OCI-M1 (cell line): ENCODE data around the gene TWIST2.

Experiments used
- DNase-seq: peaks from one replicate; lab custom pipeline; 2025; lab: John Stamatoyannopoulos, UW

Gene TWIST2

DNA sequence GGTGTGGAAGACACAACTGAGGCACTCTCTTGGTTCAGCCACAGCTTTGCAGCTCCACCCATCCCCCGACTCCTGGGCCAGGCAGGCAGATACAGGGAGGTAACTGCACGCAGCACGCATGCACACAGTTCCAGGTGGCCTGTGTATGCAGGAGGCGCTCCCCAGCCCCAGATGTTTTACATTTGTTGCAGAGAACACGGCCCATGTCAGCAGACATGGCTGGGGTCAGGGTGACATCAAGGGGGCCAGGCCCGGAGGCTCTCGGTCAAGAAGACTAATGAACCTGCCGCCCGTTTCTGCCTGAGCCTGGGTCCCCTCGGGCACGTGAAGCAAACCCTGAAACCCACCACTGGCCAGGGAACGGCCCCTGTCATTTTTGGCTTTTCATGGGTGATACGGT, 57.3 kb downstream of the TWIST2 start:
- DNase-seq = no peak

DNA sequence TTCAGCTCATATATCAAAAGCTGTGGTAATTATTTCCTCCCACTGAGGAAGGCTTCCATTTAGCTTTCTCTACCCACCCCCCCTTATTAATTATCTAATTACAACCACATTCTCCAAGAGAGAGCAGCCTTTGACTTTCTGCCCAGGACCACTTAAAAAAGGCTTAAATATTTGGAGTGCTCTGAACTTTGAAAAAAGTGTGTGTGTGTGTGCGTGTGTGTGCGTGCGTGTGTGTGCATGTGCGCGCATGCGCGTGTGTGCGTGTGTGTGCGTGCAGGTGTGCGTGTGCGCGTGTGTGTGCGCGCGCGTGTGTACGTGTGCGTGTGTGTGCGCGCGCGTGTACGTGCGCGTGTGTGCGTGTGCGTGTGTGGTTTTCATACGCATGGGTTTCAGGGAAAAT, 57.8 kb downstream of the TWIST2 start:
- no peak for DNase-seq

DNA sequence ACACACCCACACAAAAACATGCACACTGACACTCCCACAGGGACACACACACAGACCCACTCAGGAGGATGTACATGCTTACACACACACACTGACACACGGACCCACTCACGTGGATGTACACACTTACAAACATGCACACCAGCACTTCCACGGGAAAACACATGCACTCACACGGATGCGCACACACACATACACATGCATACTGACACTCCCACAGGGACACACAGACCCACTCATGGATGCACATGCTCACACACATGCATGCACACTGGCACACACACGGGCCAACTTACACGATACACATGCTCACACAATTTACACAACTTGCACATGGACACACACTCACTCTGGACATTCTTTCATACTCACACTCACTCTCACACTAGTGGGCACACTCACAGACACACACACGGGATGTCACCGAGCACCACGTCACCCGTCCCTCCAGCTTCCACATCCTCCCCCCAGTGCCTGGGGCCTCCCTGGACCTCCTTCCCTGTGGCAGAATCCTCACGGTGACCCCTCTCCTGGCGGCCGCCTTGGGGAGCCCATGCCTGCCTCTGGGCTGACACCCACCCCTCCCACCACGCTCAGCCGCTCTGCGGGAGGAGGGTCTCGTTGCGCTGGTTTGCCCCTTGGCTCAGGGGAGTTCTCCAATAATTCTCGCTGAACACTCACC, 58.5 kb downstream of the TWIST2 start:
- DNase-seq = no peak

DNA sequence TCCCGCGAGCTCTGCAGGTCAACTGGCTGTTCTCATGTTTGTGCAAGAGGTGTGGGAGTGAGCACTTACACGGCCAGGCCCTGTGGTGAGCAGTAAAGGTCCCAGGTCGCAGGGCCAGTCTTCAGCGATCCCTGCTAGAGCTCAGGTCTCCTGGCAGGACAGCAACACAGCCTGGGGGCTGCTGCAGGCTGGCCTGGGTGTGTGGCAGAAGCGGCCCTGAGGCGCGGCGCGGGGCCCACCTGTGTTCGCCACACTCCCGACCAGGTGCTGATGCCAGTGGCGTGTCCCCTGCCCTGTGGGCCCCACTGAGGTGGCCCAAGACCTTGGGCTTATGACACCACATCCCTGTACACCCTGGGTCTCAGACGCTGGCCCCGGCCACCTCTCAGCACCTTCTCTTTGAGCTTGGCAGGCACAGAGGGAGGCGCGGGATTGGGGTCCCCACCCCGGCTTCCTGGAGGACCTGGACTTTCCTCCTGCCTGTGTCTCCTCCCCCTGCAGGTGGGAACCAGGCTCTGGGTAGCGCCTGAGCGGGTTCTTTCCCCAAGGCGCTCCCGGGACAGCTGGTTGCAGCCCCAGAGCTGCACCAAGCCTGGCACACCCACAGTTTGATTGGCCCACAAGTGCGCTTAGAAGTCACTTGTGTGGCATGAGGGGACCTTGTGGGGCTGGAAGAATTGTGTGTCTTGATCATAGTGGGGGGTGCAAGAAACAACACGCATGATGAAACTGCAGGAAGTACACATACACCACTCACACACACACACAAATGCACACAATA, 59.2 kb downstream of the TWIST2 start:
- DNase-seq = no peak

DNA sequence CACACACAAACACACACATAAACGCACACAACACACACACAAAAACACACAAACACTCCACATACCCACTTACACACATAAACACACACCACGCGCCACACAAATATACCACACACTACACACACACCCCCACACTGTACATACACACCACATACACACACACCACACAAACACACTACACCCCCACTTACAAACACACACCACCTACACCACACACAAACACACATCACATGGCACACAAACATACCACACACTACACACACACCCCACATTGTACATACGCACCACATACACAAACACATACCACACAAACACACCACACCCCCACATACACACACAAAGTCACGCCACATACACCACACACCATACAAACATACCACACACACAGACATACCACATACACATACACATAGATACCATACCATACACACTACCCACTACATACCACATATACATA, 59.9 kb downstream of the TWIST2 start:
- no peak for DNase-seq

DNA sequence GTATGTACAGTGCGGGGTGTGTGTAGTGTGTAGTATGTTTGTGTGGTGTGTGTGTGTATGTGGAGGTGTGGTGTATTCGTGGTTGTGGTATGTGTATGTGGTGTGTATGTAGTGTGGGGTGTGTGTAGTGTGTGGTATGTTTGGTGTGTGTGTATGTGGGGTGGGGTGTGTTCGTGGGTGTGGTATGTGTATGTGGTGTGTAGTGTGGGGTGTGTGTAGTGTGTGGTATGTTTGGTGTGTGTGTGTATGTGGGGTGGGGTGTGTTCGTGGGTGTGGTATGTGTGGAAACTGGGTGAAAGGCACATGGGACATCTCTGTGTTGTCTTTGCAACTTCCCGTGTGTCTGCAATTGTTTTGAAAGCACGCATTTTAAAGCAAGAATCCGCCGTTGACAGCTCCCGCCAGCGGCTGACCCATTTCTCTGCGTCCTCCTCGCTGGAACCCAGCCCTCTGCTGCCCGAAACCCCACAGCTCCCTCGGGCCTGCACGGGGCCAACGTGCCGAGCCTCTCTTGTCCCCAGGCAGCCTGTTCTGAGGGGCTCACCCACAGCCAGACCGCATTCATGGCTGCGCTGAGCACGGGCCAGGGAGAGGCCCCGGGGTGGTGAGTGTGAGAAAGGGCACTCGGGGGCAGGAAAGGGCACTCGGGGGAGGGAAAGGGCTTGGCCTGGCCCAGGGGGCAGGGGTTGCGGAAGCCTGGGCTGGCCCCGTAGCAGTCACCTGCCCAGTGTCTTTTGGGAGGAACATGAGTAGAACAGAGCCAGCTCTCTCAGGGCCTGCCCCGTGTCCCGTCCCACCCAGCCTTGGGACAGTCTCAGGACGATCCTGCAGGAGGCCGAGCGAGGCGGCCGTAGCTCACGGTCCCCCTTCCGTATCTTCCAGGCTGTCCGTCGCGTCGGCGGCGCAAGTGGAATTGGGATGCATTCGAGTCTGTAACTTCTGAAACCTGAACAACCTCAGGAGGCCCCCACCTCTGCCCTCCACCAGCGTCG, 61.4 kb downstream of the TWIST2 start:
- no peak for DNase-seq

DNA sequence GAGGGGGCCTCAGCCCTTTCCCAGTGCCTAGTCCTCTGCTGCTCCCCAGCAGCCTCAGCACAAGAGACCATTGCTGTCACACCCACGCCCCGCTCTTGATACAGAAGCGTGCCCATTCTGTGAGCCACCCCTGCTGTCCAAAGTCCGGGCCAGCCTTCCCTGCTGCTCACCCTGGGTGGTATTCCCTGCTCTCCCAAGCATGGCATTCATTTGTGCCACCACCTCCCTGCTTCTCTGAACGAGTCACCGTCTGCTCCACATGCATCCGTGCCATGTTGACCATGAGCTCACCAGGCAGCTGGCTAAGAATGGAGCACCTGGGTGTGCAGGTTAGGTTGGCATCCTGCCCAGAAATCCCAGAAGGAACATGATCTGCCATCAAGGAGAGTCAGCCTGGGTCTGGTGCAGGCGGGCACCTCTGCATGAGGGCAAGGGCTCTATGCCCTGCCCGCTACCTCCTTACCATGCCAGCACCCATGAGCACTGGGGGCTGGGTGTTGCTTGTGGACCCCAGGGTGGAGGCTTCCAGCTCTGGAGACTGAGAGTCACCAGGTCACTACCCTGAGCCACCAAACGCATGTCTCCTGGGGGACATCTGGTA, 63.0 kb downstream of the TWIST2 start:
- no peak for DNase-seq

DNA sequence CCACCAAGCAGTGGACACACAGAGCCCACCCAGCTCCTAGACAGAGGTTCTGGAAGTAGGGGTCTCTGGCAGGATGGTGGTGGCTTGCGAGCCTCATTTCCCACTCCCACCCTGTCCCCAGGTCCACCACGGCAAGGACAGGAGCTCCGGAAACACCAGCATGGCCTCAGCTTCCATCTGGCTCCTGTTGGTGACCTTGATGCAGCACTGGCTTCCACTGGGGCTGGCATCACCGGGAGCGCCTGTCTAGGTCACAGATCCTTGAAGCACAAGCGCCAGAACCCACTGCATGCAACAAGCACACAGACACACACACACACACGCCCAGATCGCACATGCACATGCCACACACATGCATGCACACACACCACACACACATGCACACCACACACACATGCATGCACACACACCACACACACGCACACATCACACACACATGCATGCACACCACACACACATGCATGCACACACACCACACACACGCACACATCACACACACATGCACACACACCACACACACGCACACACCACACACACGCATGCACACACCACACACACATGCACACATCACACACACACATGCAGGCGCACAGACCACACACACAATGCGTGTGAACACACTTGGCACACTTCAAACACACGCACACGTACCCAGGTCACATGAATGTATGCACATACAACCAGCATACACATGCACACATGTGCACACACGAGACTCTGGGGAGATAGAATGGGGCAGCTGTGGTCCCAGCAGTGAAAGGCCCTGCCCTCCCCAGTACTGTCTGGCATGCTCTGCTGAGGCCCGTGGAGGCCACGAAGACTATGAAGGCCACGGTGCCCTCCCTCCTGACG, 63.7 kb downstream of the TWIST2 start:
- no peak for DNase-seq

DNA sequence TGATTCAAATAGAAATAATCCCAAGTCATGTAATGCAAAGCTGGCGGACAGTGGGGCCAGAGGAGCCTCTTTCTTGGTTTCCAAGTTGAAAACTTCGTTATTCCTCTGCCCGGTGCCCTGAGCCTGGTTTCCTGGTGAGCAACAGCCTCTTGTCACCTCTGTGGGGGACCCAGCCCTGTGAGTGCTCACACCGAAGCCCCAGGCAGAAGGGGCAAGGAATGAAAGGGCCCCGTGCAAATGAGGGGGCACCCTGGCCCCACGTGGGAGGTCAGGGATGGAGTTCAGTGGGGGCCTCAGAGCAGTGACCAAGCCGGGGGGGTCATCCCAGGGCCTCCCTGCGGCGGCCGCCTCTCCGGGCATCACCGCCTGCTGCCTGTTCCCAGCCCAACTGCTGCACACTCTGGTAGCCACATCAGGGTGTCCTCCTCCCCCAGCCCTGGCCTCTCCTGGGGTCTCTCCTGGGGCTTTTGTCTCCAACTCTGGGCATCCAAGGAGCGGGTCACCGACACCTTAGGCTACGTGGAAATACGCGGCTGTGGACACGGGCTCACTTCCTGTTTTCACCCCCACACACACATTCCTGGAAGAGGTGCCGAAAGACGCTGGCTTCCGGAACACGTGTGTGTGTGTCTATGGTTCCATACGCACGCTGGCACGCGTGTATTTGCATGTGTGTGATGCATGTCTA, 64.5 kb downstream of the TWIST2 start:
- no peak for DNase-seq

DNA sequence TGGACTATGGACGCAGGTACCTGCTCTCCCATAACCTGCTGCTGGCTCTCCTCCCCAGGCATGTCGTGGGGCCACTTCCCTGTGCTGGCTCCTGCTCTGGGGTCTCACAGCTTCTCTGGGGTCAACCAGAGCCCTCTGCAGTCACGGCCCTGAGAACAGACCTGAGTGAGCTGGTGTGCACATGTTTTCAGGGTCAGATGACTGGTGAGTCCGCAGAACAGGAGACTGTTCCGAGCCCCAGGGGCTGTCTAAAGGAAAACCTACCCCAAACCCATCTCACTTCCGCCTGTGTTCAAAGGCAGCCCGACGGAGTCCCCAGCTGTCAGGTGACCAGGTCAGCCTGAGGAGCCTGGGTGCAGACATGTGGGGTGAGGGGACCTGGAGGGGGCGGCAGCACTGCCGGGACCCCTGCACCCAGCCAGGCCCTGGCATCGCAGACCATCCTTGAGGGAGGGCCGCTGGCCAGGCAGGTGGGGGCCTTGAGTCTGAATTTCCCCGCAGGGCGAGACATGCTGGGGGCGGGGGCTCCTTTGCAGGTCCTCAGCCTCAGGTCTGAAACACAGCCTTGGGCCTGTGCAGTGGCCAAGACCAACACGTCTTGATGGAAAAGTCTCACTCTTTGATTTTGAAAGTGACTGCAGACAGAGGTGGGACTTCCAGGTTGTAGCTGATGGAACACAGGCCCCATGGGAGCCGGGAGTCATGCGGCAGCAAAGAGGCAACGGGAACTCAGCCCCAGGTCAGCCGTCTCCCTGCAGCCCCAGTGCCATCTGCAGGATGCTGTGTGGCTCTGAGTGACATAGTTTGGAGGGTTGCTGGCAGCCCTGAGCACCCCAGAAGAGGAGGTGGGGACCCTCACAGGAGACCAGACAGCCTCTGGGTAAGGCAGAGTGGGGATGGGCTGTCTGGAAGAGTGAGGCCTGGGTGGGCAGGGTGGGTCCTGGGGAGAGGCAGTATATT, 65.3 kb downstream of the TWIST2 start:
- no peak for DNase-seq

DNA sequence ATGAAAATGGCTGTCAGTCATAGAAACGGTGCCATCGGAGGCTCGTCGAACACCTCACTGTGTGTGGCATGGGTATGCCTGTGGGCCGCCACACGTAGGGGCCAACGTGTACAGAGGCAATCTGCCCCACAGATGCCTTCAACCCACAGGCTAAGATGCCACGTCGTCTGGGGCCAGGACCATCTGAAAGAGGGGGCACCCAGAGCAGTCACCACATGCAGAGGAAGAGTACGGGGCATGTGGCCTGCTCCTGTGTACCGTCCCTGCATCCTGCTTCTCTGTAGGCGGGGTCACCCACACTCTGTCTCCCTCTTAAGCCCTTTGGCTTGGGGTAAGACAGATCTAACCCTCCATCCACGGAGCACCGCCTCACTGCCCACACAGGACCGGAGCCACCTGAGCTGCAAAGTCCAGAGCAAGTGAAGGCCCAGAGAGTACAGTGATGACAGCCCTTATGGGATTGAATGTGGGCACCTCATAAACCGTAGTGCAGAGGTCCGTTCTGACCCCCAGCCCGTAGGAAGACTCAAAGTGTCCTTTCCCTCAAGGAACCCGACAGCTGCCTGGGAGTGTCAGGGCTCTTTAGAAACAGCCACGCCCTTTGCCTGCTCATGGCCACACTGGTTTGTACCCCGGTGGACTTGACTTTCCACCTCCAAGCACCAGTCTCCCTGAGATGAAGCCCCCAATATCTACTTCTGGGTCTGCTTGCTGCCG, 66.2 kb downstream of the TWIST2 start:
- DNase-seq = no peak

DNA sequence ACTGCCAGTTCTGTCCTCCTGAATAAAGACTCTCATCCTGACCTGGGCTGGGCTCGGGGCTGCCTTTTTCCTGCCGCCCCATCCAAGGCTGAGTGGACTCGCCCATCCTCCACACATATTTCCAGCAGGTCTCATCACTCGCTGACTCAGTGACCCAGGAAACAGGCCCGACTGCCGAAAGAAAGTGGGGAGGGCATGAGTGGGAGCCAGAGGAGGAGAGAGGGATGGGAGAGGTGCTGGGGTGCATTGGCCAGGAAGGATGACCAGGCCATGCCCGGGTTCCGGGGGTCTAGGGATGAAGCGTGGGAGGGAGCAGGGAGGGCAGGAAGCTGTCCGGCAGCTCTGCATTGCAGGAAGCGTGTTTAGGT, 66.7 kb downstream of the TWIST2 start:
- DNase-seq = no peak

DNA sequence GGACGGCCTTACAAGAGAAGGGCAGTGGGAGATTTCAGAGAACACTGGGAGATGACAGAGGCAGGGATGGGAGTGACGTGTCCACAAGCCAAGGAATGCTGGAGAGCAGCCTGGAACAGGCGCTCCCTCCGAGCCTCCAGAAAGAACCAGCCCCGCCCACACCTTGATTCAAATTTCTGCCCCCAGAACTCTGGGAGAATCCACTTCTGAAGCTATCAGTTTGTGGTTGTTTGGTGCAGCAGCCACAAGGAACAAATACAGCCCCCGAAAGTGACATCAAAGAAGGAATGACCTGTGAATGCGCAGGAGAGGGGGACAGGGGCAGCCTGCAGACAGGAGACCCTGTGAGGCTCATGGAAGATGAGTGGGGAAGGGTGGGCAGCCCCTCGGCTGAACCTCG, 67.3 kb downstream of the TWIST2 start:
- DNase-seq = no peak

DNA sequence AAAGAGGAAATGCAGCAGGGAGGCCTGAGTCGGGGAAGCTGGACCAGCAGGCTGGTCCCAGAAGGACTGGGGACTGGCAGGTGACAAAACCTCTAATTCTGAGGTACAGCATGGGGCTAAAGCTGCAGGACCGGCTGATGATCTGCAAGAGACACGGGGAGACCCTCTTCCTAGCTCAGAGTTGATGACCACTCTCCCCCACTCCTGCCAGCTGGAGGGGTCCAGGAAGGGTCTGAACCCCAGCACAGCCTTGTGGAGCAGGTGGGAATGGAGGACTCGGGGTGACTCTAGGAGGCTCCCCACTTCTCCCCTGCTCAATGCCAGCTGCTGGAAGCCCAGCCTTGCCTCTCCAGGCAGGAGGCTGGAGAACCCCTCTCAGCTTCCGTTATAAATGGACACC, 67.7 kb downstream of the TWIST2 start:
- DNase-seq = no peak

DNA sequence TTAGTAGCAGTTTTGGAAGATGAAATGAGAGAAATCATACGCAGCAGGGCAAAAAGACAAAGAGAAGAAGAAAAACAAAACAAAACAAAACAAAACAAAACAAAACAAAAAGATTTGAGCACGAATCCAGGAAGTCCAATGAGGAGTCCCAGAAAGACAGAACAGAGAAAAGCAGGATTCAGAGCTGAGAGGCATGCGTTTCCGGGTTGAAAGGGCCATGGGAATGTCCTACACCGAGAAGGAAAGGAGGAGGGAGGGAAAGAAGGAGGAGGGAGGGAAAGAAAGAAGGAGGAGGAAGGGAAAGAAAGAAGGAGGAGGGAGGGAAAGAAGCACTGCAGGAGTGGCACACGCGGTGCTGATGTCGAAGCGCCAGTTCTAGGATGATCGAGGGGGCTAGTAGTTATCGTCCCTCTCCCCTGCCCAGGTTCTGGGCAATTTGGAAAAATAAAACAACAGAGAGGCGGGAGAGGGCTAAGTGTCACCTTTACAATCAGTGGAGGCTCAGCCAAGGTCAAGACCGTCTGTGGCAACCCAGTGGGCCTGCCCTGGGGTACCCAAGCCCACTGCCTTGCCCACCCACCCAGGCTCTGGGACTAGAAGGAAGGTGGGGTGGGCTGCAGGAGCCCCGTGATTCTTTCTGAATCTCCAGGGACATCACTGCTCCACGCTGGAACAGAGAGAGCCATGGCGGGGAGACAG, 68.4 kb downstream of the TWIST2 start:
- DNase-seq = no peak

DNA sequence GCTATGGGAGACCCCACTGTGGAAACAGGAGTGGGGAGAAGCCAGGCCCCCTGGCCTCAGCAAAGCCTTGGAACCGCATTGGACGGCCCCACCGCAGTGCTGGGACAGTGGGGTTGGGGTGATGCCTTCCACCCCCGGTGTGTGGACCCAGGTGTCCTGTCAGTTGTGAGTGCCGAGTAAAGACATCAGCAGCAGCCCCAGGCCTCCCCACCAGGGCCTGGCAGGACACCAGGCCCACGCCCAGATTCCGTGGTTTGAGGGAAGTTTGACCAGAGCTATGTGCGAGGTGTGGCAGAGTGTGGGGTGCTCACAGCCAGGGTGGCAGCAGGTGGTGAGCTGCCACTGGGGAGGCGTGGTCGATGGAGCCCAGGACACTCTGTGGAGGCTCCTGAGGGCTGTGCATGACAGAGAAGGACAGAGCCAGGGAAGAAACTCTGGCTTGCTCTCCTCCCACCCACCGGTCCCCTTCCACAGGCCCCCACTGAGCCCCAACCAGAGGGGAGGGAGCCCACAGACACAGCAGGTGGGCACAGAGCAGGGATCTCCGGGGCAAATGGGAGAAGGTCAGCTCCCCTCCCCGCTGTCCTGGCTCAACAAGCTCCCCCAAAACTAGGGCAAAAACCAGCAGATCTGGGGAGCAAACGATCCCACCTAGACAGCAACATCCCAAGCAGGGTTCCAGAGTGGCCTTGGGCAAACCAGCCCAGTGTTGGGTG, 69.1 kb downstream of the TWIST2 start:
- no peak for DNase-seq

DNA sequence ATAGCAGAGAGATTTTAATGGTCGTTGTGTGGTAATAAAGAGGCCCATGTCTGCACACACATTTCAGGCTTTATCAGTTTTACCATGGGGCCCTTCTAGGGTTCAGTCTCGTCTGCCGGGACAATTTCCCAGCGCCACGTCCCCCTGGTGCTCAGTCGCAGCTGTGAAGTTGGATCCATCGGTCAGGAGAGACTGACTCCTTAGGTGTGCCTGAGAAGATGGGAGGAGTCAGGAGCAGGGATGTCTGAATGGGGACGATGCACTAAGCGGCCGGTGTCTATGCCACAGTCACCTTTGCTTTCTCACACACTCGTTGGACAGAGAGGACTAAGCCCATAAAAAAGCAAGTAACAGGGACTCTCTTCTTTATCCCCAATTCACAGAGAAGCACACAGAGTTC, 71.4 kb downstream of the TWIST2 start:
- no peak for DNase-seq
